Right lobe of liver (tissue), 4 donors: Measurements from ENCODE around the gene TF.
A peak's percentile ranks its signal among the peaks of the same experiment; 100 is the strongest.
"Not testable (repeated sequence)": the region's sequence is repeated elsewhere in the genome, so short reads cannot be mapped to it uniquely, and the experiment has no call there.

Experiments used
- POLR2A ChIP-seq: fragments of 450-650 bp; IDR thresholded peaks from one replicate; pipeline ENCODE4 v1.6.1; 2017; ENCODE audit warnings: antibody characterized with exemption, mild to moderate bottlenecking
- TF ChIP-seq, protein P1 (sequence below), 4 donors: fragments of 200-600 bp in 3 of 4; fragments of 450-650 bp in 1 of 4; IDR thresholded peaks; one replicate each; pipeline versions ENCODE4 v1.5.1 to v1.8.0; 2016 to 2022; ENCODE audit warnings: antibody characterized with exemption in 4 of 4, mild to moderate bottlenecking in 2 of 4
- donor health status: DM: no; HTN: no; CAD: no.
- donor health status: DM: no; HTN: no; CAD: no.
- donor health status: DM: no; HTN: yes; CAD: no.

DNA sequence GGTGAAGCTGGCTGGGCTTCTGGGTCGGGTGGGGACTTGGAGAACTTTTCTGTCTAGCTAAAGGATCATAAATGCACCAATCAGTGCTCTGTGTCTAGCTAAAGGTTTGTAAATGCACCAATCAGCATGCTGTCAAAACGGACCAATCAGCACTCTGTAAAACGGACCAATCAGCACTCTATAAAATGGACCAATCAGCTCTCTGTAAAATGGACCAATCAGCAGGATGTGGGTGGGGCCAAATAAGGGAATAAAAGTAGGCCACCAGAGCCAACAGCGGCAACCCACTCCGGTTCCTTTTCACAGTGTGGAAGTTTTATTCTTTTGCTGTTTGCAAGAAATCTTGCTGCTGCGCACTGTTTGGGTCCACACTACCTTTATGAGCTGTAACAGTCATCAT is 14.0 kb upstream of the TF start:
- TF ChIP-seq, protein P1, sequence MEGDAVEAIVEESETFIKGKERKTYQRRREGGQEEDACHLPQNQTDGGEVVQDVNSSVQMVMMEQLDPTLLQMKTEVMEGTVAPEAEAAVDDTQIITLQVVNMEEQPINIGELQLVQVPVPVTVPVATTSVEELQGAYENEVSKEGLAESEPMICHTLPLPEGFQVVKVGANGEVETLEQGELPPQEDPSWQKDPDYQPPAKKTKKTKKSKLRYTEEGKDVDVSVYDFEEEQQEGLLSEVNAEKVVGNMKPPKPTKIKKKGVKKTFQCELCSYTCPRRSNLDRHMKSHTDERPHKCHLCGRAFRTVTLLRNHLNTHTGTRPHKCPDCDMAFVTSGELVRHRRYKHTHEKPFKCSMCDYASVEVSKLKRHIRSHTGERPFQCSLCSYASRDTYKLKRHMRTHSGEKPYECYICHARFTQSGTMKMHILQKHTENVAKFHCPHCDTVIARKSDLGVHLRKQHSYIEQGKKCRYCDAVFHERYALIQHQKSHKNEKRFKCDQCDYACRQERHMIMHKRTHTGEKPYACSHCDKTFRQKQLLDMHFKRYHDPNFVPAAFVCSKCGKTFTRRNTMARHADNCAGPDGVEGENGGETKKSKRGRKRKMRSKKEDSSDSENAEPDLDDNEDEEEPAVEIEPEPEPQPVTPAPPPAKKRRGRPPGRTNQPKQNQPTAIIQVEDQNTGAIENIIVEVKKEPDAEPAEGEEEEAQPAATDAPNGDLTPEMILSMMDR (IDR thresholded peaks at IDR 0.05) = not testable (repeated sequence)
- peak; percentile 30 for TF ChIP-seq POLR2A
